Inflammatory macrophage treated with lipopolysaccharide for 1 hour (primary cell): ENCODE measurements around the gene VAMP8.
"Not testable (repeated sequence)": the region's sequence is repeated elsewhere in the genome, so short reads cannot be mapped to it uniquely, and the experiment has no call there.

ENCODE experiments used
- DNase-seq, 2 donors: peaks; one replicate each; pipeline ENCODE4 v3.0.0-alpha.2; 2020 to 2022

VAMP8 gene

GRCh38 chr2:85600951-85601770 is 23.8 kb downstream of the VAMP8 start:
- DNase-seq: no peak

DNA sequence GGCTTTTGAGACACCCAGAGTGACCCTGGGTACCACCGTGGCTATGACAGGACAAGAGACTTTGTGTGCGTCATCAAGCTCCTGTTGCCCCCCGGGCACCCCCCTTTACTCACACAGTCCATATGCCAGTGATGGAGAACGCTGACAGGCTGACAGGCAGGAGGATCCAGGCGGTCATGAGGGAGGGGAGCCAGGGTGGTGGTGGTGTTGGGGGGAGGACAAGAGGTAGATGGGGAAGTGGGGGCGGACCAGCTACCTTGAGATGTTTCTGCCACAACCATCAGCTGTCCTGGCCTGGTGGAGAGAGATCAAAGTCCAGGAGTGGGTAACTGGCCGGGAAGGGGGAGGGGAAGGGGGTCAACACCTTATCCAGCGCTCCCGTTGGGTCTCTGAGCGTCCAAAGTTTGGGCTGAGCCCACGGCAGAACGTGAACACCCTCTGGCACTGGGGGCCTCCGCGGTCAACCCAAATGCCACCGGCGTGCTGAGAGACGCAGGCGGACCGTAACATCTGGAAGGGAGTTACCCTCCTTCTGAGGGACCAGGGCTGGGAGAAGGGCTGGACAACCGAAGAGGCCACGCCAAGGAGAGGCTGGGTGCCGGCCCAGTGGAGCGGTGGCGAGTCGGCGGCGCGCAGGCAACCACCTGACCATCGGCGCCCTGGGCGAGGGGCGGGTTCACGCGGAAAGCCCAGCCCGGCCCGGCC is 24.5 kb downstream of the VAMP8 start:
- DNase-seq: no peak

DNA sequence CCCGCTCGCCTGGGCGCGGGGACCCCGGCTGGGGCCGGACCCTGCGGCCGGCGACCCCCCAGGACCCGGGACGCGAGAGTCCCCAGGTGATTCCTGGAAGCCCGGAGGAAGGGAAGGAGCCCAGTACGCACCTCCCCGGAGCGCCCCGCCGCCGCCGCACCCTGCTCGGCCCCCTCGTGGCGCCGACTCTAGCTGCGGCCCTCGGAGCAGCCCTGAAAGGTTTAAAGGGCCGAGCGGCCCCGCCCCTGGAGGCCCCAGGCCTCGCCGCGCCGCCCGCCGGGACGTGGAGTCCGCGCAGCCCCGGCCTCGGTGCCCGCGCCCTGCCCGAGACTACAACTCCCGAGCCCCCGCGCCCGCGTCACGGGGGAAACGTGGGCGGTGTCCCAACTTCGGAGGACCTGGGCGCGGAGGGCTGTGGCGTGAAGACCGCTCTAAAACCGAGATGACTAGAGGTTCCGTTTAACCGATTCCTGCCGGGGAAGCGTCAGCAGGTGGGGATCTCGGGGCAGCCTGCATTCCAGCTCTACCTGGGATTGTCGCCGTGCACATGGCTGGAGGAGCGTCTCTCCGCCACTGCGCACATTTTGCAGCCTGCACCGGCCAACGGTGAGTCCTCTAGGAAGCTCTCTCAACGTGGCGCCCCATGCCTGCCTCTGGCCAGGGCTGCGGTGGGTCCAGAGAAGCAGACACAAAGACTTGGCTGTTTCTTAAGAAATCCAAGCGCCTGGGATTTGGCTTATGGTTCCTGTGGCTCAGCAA is 25.3 kb downstream of the VAMP8 start, which contains the start of gene TMEM150A:
TMEM150A (minus strand) TSS at position 223 of the 759 bp plus-strand sequence. CDS start 750 bp downstream, outside the sequence.
- peak; percentile 92 for DNase-seq

DNA sequence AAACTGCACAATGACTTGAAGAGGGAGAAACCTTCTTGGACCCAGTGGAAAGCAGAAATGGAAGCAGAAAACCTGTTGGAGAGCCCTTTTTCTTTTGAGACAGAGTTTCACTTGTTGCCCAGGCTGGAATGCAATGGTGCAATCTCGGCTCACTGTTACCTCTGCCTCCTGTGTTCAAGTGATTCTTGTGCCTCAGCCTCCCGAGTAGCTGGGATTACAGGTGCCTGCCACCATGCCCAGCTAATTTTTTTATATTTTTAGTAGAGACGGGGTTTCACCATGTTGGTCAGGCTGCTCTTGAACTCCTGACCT is 26.7 kb downstream of the VAMP8 start:
- not testable (repeated sequence) for DNase-seq

- no peak for DNase-seq
Measured at GRCh38 chr2:85604568-85605339, 27.4 kb downstream of the VAMP8 start.

- no peak for DNase-seq
Measured at GRCh38 chr2:85605406-85606115, 28.2 kb downstream of the VAMP8 start.

- no peak for DNase-seq
Measured at GRCh38 chr2:85606116-85606455, 28.7 kb downstream of the VAMP8 start.

DNA sequence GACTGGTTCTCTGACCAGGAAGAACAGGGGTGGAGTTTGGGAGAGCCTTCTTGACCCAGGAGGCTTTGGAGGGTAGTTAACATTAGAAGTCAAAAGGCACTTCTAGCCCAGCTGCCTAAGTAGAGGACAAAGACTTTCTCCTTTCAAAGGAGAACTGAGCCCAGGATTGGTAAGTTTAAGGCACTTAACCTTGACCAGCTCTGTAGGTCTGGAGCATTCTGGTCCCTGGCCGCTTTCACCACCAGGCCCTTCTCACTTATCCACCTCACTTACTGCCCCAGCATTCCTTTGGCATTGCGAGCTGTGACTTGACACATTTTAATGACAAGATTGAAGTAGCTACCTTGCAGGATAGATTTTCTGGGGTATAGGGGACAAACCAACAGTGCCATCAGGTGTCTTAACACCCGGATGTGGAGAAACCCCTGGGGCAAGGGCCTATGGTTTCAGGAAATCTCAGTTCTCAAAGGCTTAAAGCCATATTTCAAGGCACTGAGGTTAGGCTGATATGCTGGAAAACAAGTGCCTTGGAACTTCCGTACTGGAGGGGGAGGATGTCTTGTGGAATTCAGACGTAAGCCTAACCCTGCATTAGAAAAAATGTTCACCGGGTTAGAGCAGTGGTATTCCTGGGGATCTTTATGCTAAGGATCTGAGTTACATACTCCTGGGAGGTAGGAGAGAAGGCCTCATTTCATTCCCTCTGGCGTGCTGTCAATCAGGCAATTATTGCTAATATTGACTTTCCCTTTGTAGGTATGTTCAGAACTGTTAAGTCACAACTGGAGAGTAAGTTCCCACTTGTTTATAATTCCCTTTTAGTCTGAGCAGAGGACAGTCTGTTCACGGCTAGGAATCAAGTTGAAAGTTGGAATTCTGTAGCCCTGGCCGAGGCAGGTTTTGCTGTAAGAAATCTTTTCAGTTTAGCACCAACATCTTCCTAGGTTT is 30.2 kb downstream of the VAMP8 start:
- DNase-seq: no peak

- DNase-seq: no peak
Measured at GRCh38 chr2:85611217-85611704, 33.9 kb downstream of the VAMP8 start.

DNA sequence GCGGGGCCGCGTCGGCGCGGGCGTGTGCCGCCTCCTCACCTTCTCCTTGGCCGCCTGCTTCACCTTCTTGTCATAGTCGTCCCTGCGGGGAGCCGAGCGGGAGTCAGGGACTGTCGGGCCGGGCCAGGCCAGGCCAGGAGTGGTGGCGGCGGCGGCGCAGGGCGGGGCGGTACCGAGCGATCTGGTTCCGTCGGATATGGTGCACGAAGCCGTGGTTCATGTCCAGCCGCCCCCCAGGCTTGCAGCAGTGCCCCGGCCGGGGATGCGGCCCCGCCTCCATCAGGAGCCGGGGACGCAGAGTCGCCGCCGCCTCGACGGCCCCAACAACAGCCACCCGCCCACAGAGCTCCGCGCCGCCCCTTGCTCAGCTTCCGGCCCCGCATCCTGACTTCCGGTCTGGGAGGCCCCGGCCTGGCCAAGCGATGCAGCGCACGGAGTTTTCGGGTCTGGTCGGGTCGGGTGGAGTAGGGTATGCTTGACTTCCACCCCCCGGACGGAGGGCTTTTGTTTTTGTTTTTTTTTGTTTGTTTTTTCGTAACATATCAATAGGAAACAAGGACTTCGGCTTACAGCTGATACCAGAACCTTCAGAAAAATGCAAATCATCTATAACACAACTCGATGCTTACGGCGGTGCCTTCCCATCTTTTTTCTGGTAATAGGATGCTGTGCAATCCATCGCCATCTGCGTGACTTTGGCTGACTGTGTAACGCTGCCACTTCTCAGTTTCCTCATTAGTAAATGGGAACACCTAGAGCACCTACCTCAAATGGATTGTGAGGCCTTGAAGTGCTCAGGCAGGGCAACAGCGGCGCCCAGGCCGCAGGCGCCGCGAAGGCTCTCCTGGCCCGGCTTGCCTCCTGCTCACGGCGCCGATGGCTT is 34.6 kb downstream of the VAMP8 start, which contains the start of gene C2orf68:
C2orf68 (minus strand) TSS at position 362 of the 883 bp plus-strand sequence; CDS start at position 280, 82 bp downstream.
- peak; percentile 83 to 90 for DNase-seq

- no peak for DNase-seq
Measured at GRCh38 chr2:85613717-85614515, 36.5 kb downstream of the VAMP8 start.

DNA sequence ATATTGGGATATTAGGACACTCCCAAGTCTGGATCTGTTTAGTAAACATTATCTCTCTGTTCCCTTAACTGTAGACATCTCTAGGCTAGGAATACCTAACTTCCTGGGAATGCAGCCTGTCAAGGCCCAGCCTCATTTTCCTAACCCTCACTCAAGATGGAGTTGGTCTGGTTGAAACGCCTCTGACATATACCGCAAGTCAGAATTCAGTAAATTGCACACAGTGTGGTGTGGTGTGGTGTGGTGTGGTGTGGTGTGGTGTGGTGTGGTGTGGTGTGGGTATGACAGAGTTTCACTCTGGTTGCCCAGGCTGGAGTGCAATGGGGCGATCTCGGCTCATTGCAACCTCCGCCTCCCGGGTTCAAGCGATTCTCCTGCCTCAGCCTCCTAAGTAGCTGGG is 37.4 kb downstream of the VAMP8 start:
- DNase-seq: not testable (repeated sequence)

- no peak for DNase-seq
Measured at GRCh38 chr2:85615413-85615728, 38.0 kb downstream of the VAMP8 start.

- not testable (repeated sequence) for DNase-seq
Measured at GRCh38 chr2:85617723-85618122, 40.3 kb downstream of the VAMP8 start.

- no peak for DNase-seq
Measured at GRCh38 chr2:85619617-85620016, 42.2 kb downstream of the VAMP8 start.

DNA sequence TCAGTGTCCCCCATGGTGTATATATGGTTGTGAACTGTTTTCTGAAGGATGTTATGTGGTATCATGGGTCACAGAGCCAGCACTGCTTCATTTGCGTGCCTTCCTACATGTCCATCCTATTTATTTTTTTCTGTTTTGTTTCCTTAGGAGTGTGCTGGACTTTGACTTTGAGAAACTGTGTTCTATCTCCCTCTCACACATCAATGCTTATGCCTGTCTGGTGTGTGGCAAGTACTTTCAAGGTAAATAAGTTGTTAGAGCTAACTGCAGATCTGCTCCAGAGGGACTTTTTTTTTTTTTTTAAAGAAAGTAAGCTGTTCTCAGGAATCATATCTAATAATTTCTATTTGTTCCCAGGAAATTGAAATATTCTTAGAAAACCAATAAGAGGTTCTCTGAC is 44.0 kb downstream of the VAMP8 start:
- DNase-seq: no peak

DNA sequence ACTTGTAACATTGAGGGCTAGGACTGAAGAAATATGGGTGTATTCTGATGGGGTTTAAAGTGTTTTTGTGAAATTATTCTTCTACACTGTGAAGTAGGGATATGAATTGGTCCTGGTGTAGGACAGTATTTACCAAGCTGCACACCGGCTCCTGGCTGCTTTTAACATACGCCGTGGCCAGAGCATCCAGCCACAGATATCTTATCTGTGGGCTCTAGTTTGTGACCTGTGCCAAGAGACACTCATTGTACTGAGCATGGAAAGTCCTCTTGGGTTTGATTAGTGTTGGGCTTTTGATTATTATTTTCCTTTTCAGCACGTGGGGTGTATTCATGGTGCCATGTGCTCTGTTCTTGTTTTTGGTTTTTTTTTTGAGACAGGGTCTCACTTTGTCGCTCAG is 46.6 kb downstream of the VAMP8 start:
- DNase-seq: no peak

GRCh38 chr2:85628658-85629057 is 51.3 kb downstream of the VAMP8 start:
- no peak for DNase-seq

DNA sequence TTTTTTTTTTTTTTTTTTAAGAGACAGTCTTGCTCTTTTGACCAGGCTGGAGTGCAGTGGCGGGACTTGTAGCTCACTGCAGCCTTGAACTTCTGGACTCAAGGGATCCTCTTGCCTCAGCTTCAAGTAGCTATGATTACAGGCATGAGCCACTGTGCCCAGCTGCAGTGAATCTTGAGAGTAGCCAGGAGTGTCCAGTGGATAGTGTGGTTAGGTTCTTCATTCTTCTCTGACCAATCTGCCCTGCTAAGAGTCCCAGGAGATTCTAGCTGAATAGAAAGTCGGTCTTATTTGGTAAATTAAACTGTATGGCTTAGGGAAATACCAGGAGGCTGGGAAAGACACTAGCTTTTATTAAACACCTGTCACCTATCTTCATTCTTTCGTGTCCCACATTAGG is 53.9 kb downstream of the VAMP8 start:
- no peak for DNase-seq
